DND-41 (cell line): ENCODE data around the gene ZNF493.

Experiments
- EZH2 ChIP-seq: IDR thresholded peaks from 3 replicates; pipeline ENCODE4 v1.6.1; 2012; ENCODE audit warnings: borderline replicate concordance, low read depth, mild to moderate bottlenecking, moderate library complexity, low read length, inconsistent platforms; ENCODE audit not compliant: severe bottlenecking
- TF ChIP-seq, protein P1 (sequence below): IDR thresholded peaks from 2 replicates; pipeline ENCODE4 v1.5.1; 2012; ENCODE audit warnings: borderline replicate concordance, low read length, moderate library complexity, mild to moderate bottlenecking; ENCODE audit not compliant: poor library complexity, severe bottlenecking; ENCODE audit errors: extremely low read depth

DNA sequence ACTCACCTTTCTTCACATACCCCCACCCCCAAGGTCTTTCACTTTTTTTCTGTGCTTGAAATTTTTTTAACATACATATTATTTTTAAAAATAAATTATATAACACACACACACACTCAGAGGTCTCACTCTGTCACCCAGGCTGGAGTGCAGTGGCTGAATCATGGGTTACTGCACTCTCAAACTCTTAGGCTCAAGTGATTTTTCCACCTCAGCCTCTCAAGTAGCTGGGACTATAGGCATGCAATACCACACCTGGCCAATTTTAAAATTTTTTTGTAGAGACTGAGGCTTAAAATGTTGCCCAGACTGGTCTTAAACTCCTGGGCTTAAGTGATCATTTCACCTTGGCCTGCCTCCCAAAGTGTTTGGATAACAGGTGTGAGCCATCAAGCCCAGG lies 75.6 kb downstream of the ZNF493 start:
- TF ChIP-seq, protein P1, sequence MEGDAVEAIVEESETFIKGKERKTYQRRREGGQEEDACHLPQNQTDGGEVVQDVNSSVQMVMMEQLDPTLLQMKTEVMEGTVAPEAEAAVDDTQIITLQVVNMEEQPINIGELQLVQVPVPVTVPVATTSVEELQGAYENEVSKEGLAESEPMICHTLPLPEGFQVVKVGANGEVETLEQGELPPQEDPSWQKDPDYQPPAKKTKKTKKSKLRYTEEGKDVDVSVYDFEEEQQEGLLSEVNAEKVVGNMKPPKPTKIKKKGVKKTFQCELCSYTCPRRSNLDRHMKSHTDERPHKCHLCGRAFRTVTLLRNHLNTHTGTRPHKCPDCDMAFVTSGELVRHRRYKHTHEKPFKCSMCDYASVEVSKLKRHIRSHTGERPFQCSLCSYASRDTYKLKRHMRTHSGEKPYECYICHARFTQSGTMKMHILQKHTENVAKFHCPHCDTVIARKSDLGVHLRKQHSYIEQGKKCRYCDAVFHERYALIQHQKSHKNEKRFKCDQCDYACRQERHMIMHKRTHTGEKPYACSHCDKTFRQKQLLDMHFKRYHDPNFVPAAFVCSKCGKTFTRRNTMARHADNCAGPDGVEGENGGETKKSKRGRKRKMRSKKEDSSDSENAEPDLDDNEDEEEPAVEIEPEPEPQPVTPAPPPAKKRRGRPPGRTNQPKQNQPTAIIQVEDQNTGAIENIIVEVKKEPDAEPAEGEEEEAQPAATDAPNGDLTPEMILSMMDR: no peak
- TF ChIP-seq EZH2: no peak
